NCI-H524 (cell line): Measurements from ENCODE around the gene PPP6C.
"Not testable (repeated sequence)": the region's sequence is repeated elsewhere in the genome, so short reads cannot be mapped to it uniquely, and the experiment has no call there.

Experiments used
- DNase-seq, 2 experiments: peaks; one replicate each; lab custom pipeline; 2025; lab: John Stamatoyannopoulos, UW

PPP6C gene

GRCh38 chr9:125189361-125190289 lies at the start of gene PPP6C:
PPP6C (minus strand) TSS chr9:125189803; CDS start chr9:125189718, 85 bp downstream.
- DNase-seq = peak; percentile 97 to 98

- DNase-seq = no peak
Observed at GRCh38 chr9:125238915-125239446, 49.4 kb upstream of the PPP6C start.

- no peak for DNase-seq
Observed at GRCh38 chr9:125238127-125238914, 48.7 kb upstream of the PPP6C start.

DNA sequence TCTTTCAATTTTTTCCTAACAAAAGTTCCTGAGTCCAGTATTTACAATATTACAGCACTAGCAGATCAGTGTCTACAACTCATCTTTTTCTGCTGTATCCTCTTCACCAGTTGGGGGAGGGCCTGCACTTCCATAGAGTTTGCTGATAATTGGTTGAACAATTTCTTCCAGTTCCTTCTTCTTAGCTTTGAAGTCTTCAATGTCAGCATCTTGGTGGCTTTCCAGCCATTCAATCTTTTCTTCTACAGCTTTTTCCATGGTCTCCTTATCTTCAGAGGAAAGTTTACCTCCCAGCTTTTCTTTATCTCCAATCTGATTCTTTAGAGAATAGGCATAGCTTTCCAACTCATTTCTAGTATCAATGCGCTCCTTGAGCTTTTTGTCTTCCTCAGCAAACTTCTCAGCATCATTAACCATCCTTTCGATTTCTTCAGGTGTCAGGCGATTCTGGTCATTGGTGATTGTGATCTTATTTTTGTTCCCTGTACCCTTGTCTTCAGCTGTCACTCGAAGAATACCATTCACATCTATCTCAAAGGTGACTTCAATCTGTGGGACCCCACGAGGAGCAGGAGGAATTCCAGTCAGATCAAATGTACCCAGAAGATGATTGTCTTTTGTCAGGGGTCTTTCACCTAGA lies 47.0 kb upstream of the PPP6C start:
- DNase-seq = not testable (repeated sequence)

DNA sequence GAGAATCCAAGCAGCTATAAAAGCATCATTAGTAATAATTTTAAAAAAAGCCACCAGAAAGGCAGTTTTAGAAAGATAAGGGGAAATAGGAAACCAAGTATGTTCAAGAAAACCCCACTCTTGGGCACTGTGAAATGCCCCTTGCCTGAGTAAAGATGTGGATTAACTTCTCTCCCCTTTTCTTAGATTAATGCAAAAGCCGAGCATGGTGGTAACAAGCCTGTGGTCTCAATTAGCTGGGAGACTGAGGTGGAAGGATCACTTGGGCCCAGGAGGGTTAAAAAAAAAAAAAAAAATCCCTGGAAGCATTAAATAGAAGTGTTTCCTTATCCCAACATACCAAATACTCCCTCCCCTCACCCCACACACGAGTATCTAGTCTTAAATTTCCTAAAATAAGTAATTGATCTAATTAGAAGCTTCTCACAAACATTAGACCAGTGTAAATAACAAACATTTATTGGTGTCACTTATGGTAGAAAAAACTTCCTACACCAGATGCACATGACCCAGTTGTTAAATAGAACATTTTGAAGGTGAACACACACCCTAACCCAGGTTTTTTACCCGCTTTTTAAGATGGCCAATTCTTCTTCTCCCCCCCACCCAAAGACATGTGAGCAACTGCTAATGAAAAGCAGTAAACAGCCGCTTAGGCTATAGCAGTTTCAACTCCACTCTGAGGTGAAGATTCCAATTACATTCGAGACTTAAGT lies 46.4 kb upstream of the PPP6C start:
- DNase-seq = no peak

GRCh38 chr9:125234099-125234498 lies 44.5 kb upstream of the PPP6C start:
- DNase-seq = not testable (repeated sequence)

DNA sequence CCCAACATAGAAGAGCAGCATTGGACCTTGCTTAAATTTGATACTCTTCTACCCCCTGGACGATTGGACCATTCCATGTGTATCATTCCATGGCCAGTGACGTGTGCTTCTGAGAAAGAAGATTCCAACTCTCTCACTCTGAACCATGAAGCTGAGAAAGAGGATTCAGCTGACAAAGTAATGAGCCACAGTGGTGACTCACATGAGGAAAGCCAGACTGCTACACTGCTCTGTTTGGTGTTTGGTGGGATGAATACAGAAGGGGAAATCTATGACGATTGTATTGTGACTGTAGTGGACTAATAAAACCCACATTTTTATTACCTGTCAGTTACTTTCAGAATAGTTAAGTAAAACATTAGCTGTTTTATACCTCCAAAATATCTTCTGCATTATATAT lies 44.1 kb upstream of the PPP6C start:
- DNase-seq = no peak

GRCh38 chr9:125227761-125228160 lies 38.2 kb upstream of the PPP6C start:
- DNase-seq = no peak

GRCh38 chr9:125224858-125225257 lies 35.3 kb upstream of the PPP6C start:
- DNase-seq = not testable (repeated sequence)

- DNase-seq = no peak
Observed at GRCh38 chr9:125218621-125219020, 29.0 kb upstream of the PPP6C start.

- no peak for DNase-seq
Observed at GRCh38 chr9:125214186-125214585, 24.6 kb upstream of the PPP6C start.

DNA sequence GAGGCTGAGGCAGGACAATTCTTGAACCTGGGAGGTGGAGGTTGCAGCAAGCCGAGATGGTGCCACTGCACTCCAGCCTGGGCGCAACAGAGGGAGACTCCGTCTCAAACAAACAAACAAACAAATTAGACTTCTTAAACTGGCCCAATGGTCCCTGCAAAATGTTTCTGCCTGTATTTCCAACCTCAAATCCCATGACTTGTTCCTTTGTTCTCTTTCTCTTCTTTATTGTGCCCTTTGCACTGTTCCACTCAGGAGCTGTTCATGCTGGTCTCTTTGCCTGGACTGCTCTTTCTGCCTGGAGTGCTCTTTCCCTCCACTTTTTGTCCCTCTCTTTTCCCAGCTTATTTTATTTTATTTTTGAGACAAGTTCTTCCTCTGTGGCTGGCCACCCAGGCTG lies 14.9 kb upstream of the PPP6C start:
- DNase-seq = no peak

DNA sequence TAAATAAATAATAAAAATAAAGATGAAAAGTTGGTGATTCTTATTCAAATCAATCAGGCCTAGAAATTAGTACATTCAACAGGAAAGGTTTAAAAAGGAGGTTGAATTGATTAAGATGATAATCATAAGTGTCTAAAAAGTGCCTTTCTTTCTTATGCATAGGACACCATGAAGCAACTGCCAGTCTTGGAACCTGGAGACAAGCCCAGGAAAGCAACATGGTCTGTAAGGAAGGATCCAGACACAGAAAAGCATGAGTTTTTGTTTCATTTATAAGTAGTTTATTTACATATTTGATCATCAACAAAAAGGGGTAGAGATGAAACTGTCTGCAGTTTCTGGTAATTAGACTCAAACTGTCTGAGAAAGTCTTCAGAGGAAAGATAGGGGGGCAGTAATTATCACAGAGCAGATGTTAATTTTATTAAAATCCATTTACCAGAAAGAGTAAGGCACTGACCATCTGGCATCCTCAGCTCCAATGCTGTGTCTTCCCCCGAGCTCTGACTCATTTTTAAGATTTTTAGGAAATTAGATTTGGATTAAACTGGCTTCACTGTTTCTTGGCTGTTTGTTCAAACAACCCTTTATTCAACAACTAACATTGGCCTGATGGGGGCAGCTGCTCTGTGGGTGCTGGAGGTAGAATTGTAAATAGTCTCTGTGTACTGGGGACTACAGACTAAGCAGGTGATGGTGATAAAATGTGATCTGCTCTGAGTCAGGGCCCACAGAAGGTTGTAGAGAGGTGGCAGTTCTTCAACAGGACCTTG lies 13.4 kb upstream of the PPP6C start:
- DNase-seq = peak; percentile 90 to 98

- DNase-seq = peak; percentile 93 to 96
Observed at GRCh38 chr9:125200216-125201047, 10.8 kb upstream of the PPP6C start, which contains the start of gene RABEPK. RABEPK (plus strand) TSS chr9:125200542; CDS start chr9:125203014, 2,472 bp downstream.

DNA sequence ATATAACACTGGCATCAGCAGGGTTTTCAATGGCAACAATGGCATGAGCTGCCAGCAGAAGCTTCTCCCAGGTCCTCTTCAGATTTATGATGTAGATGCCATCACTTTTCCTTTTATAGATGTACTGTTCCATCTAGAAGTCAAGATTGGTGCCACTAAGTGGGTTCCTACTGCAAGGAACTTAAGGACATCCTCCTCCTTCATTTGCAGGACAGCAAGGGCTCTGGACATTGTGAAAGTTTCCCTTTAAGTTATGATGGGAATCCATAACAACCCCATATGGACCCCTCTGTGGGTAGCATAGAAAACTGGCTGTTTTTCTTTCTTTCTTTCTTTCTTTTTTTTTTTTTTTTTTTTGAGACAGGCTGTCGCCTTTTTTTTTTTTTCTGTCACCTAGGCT lies 6.0 kb upstream of the PPP6C start:
- not testable (repeated sequence) for DNase-seq

GRCh38 chr9:125194466-125194865 lies 4.9 kb upstream of the PPP6C start:
- DNase-seq = not testable (repeated sequence)

- DNase-seq = peak in 1 of 2 experiments; percentile 29
Observed at GRCh38 chr9:125190361-125190801, 778 bp upstream of the PPP6C start.

GRCh38 chr9:125189011-125189360 lies 617 bp downstream of the PPP6C start:
- DNase-seq = peak in 1 of 2 experiments; percentile 6

DNA sequence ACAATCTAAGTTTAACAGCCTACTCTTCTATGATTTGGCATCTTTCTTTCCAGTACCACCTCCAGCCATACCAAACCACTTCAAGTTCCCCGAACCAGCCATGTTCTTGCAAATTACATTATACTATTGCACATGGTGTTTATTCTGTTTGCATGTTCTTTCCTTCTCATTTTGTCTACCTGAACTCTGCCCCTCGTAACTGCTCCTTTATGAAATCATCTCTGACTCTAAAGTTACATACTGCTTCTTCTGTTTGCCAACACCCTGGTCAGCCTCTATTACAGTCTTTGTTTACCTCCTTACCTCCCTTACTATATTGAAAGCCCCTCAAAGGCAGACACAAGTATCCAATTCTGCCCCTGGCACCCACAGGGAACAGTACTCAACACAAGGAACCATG lies 6.0 kb downstream of the PPP6C start:
- no peak for DNase-seq

- DNase-seq = no peak
Observed at GRCh38 chr9:125183054-125183453, 6.5 kb downstream of the PPP6C start.
